ENCODE measurements around the gene ZNF217.
"Not testable (repeated sequence)": the region's sequence is repeated elsewhere in the genome, so short reads cannot be mapped to it uniquely, and the experiment has no call there.

The ZNF217 gene

GRCh38 chr20:53622247-53623133, 28.9 kb upstream of the ZNF217 start:
- DNase-seq (ENCODE audit: low spot score) = no peak

- DNase-seq (ENCODE audit: low spot score) = no peak
These were observed 28.0 kb upstream of the ZNF217 start for GRCh38 chr20:53621482-53622246.

GRCh38 chr20:53618490-53619000, 24.9 kb upstream of the ZNF217 start:
- not testable (repeated sequence) for DNase-seq (ENCODE audit: low spot score)

- DNase-seq (ENCODE audit: low spot score) = no peak
These were observed 24.3 kb upstream of the ZNF217 start for GRCh38 chr20:53617791-53618489.

- not testable (repeated sequence) for DNase-seq (ENCODE audit: low spot score)
These were observed 22.9 kb upstream of the ZNF217 start for GRCh38 chr20:53616489-53616888.

- DNase-seq (ENCODE audit: low spot score) = no peak
These were observed 20.1 kb upstream of the ZNF217 start for GRCh38 chr20:53613748-53614147.

GRCh38 chr20:53612289-53612688, 18.6 kb upstream of the ZNF217 start:
- DNase-seq (ENCODE audit: low spot score) = not testable (repeated sequence)

- no peak for DNase-seq (ENCODE audit: low spot score)
These were observed 17.8 kb upstream of the ZNF217 start for GRCh38 chr20:53611449-53611894.

GRCh38 chr20:53609491-53610445, 16.1 kb upstream of the ZNF217 start:
- DNase-seq (ENCODE audit: low spot score) = no peak

GRCh38 chr20:53608456-53609452, 15.1 kb upstream of the ZNF217 start:
- no peak for DNase-seq (ENCODE audit: low spot score)

- DNase-seq (ENCODE audit: low spot score) = no peak
These were observed 14.4 kb upstream of the ZNF217 start for GRCh38 chr20:53608071-53608455.

- no peak for DNase-seq (ENCODE audit: low spot score)
These were observed 12.8 kb upstream of the ZNF217 start for GRCh38 chr20:53606364-53606985.

GRCh38 chr20:53605401-53605800, 11.8 kb upstream of the ZNF217 start:
- not testable (repeated sequence) for DNase-seq (ENCODE audit: low spot score)

- DNase-seq (ENCODE audit: low spot score) = not testable (repeated sequence)
These were observed 11.2 kb upstream of the ZNF217 start for GRCh38 chr20:53604846-53605245.

- no peak for DNase-seq (ENCODE audit: low spot score)
These were observed 9.0 kb upstream of the ZNF217 start for GRCh38 chr20:53602661-53603060.

- DNase-seq (ENCODE audit: low spot score) = no peak
These were observed 6.4 kb upstream of the ZNF217 start for GRCh38 chr20:53599910-53600632.

- no peak for DNase-seq (ENCODE audit: low spot score)
These were observed 5.7 kb upstream of the ZNF217 start for GRCh38 chr20:53599378-53599777.

GRCh38 chr20:53599044-53599362, 5.4 kb upstream of the ZNF217 start:
- no peak for DNase-seq (ENCODE audit: low spot score)

All from iPS-NIHi11 (cell line).